T-helper 1 cell treated with Interleukin-12 subunit alpha and Interleukin-12 subunit beta and Interleukin-4 antibody, amounts not matched to agents 30 ng/mL and 1 ng/mL, for 36 hours (primary cell): ENCODE measurements around the gene SNX14. TPM values are rescaled to one million over a fixed set of nuclear protein-coding genes. Genes with fewer than 3 reads are reported as not detected.
"Not testable (repeated sequence)": the region's sequence is repeated elsewhere in the genome, so short reads cannot be mapped to it uniquely, and the experiment has no call there.

ENCODE experiments used
- intact Hi-C: fragments of 100-400 bp; cut with micrococcal nuclease; formaldehyde crosslinking; loops from one replicate; pipeline ENCODE4 v1.15.1; 2024
- total RNA-seq: library from RNA; stranded (reverse); gene quantifications from 2 replicates; pipeline ENCODE4 v1.2.3, GENCODE V29; 2022

SNX14 gene
- total RNA-seq, 1 donor from 2014 or later: 42.7 TPM

DNA sequence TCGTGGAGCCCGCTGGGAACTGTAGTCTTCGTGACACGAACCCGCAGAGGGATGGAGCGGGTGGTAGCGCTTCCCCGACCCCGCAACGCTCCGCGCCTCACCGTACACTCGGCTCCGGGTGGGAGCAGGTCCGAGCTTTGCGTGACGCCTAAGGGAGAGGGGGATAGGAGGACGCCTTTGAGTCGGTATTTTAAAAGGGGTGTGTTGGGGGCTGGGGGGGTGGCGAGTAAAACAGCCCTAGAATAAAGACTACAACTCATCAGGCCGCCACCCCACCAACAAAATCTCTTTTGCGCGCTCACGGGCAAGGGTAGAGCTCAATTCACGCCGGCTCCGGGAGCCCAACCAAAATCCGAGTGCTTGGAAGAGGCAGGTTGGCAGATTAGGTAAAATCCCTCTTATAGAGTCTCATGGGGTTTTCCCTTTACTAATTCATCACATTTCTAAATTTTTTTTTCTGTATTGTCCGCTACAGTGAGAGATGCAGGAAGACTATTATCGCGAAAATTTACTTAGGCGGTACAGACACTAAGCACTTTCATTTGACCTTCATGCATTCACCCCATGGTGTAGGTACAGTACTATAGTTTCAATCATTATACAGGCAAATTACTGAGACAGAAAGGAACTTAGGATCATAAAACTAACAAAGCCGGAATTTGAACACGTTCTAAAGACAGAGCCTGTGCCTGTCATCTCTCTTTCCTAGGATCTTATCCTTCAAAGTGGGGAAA lies 706 bp upstream of the SNX14 start:
- intact Hi-C loops: loop anchor here (1.0 to 5.0 kb wide), 6 partner anchors 15 to 1367 kb away; partner anchors contain the start of genes CEP162 and NT5E

DNA sequence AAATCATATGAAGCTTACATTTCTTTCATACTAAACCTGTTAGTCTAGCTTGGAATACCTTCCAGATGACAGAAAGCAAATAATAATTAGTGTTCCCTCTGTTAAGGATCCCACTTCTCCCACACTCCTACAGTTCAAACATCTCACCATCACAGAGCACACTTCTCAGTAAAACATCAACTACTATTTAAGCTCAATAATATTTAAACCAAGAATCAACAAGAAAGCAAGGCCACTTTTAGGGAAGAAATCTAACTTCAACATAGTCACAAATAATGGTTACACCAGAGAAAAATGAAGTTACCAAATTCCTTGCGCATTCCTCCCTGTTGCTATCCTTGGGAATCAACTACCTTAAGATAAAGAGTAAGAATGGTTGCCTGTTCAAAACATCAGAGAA lies 1.6 kb downstream of the SNX14 start:
- intact Hi-C loops: loop anchor here (5.0 kb wide), 1 partner anchor 1365 kb away; the partner anchor contains the start of gene CEP162

DNA sequence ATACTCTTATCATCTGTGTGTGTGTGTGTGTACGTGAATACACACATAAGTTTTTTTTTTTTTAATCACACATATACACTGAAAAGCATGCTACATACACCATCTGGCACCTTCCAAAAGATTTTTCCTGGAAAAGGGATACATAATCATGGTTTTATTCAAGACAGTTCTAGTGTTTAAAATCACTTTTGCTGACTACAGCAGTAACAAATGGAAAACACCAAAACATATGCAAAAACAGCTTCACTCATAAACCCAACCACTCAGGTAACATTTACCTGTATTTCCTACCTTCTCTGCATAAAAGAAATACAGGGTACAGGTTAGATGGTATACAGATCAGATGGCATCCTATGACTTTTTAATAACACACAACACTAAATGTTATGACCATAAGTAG lies 2.5 kb downstream of the SNX14 start:
- intact Hi-C loops: loop anchor here (5.0 kb wide), 1 partner anchor 1364 kb away; the partner anchor contains the start of gene CEP162

DNA sequence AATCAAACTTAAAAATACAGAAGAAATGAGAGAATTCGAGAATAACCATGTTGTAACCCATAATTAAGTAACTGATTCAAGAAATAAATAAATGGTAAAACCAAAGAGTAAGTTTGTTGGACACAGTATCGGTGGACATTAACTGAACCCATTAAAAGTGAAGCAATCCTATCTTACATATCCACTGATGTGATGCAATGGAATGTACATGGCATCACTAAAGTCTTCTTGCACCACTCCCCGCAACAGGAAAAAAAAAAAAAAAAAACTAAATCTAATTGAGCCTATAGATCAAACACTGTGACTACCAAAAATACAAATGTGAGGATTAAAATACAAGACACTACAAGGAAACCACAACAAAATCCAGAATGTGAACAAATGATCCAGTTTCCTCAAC lies 7.9 kb downstream of the SNX14 start:
- intact Hi-C loops: no loop called here

DNA sequence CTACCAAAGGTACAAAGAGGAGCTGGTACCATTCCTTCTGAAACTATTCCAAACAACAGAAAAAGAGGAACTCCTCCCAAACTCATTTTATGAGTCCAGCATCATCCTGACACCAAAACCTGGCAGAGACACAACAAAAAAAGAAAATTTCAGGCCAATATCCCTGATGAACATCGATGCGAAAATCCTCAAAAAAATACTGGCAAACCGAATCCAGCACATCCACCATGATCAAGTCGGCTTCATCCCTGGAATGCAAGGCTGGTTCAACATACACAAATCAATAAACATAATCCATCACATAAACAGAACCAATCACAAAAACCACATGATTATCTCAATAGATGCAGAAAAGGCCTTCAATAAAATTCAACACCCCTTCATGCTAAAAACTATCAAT lies 10.8 kb downstream of the SNX14 start:
- intact Hi-C loops: not testable (repeated sequence)

DNA sequence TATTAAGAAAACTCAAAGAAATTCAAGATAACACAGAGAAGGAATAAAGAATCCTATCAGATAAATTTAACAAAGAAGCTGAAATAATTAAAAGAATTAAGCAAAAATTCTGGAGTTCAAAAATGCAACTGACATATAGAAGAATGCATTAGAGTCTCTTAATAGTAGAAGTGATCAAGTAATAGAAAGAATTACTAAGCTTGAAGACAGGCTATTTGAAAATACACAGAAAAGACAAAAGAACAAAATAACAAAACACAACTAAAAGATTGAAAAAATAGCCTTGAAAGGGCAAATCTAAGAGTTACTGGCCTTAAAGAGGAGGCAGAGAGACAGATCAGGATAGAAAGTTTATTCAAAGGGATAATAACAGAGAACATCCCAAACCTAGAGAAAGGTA lies 12.1 kb downstream of the SNX14 start:
- intact Hi-C loops: no loop called here

DNA sequence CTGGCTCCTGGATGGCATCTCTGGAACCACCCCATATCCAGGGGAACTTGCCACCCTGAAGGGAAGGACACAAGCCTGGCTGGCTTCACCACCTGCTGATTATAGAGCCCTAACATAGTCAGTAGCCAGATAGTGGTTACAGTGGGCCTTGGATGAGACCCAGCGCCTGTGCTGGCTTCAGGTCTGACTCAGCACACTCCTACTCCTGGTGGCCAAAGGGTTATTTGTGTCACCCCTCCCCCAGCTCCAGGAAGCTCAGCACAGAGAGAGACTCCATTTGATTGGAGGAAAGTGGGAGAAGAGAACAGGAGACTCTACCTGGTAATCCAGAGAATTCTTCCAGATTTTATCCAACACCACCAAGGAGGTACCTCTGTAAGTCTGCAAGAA lies 12.8 kb downstream of the SNX14 start:
- intact Hi-C loops: no loop called here

DNA sequence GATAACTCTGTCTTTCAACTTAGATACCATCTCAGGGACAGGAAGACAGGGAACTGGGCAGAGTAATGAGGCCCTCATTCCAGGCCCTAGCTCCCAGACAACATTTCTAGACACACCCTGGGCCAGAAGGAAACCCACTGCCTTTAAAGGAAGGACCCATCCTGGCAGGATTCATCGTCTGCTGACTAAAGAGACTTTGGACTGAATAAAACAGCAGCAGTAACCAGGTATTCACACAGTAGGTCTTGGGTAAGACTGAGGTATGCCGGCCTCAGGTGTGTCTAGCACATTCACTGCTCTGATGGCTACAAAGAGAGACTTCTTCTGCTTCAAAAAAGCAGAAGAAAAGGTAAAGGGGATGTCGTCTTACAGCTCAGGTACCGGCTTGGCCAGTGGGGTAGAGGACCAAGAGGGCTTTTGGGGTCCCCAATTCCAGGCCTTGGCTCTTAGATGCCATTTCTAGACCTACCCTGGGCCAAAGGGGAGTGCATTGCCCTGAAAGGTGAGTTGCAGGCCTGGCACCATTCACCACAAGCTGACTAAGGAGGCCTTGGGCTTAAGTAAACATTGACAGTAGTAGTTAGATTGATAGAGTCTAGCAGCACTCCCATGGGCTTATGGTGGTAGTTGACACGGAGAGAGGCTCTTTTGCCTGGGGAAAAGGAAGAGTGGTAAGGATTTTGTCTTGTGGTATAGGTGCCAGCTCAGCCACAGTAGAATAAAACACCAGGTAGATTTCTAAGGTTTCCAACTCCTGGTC lies 13.4 kb downstream of the SNX14 start:
- intact Hi-C loops: no loop called here

DNA sequence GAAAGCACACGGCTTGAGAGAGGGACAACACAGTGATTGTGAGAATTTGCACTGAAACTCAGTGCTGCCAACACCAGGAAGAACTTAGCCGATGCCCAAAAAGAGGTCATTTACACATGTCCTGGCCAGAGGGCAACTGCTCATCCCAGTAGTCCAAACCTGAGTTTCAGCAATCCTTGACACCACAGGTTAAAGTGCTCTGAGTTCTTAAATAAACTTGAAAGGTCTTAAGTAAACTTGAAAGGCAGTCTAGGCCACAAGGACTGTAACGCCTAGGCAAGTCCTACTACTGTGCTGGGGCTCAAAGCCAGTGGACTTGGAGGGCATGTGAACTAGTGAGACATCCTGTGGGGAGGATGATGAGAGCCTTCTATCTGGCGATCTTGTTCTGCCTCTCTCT lies 14.1 kb downstream of the SNX14 start:
- intact Hi-C loops: no loop called here

DNA sequence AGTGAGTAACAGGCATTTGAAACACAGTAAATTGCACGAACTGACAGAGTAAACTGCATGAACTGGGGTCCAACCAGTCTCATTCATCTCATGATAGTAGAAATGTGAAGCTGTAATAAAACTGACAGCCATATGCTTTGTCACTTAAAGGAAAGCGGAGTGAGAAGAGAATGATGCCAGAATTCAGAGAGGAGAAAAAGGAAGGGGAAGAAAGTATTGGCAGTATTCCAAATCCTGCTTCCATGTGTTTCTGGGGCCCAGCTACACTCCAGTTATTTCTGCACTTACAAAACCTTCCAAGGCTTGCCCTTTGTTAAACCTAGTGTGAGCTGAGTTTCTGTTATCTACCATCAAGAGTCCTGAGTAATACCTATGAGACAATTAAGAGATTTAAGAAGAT lies 17.2 kb downstream of the SNX14 start:
- intact Hi-C loops: no loop called here

DNA sequence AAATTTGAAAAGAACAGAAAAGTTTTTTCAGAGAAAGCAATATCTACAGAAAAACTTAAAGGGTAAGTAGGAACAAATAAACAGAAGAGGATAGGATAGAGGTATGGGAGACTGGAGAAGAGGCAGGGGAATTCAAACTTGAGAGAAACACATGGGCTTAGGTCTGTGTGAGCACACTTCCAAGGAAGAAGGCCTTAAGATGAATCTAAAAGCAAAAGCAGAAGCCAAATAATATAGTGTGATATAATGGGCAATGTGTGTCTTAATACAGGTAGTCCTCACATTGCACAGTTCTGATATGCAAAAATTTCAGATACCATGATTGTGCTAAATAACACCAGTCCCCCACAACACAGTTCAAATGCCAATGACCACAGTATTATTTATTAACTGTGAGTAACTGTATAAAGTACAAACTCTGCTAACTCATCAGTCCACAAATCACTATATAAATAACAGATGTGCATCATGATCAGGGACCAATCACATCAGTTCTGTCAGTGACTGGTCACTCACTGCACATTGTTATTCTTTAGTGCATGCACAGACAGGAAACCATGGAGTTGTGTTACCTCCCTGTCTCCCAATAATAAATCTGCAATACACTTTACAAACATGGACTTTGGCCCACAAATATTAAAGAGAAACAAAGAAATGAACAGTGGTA lies 18.6 kb downstream of the SNX14 start:
- intact Hi-C loops: no loop called here

DNA sequence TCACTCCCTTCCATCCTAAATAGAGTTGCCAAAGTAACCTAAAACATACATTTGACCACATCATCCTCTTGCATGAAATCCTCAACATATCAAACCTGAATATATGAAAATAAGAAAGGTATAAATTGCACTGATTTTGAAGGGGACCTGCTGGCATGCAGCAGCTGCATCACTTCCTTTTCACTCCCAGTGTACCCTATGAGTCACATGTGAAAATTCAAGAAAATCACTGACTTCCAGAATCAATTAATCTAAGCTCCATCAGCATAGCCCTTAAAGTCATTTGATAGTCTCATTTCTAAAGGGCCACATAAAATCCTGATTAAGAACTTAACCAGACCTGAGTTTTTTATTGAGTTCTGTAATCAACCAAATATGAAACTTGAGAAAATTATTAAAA lies 24.3 kb downstream of the SNX14 start:
- intact Hi-C loops: no loop called here

DNA sequence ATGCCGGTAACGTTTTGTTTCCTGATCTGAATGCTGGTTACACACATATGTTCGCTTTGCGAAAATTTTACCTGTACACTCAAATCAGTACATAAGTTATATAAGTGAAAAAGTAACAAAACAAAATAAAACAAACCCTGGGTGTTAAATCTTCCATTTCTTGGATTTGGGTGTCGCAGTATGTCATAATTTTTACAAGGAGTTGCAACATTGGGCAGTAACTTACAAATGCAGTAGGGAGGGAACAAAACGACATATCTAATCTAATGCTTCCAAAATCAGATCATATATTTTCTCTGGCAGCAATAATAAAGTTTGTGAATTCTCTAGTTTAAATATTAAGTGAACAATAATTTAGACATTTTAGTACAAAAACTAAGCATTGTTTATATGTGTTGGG lies 25.2 kb downstream of the SNX14 start:
- intact Hi-C loops: no loop called here

DNA sequence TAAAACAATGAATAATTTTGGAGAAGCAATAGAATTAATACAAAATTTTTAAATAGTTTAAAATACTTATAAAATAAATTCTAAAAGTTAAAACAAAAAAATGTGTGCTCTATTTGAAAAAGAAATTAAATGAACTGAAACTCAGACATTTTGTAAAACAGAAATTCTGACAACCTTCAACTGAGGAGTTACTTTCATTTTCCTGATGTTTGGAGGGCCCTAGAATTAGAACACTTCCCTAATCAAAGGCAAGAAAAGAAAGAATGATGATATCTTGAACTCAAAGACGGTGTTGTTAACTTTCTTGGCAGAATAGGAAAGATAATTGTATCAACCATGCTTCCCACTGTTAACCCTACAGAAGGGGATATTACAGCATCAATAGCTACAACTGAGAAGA lies 27.9 kb downstream of the SNX14 start:
- intact Hi-C loops: no loop called here

DNA sequence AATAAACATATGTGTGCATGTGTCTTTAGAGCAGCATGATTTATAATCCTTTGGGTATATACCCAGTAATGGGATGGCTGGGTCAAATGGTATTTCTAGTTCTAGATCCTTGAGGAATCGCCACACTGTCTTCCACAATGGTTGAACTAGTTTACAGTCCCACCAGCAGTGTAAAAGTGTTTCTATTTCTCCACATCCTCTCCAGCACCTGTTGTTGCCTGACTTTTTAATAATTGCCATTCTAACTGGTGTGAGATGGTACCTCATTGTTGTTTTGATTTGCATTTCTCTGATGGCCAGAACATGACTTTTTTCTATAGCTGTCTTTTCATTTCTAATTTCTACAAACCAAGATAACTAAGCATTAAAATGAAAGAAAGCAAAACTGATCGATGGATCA lies 29.4 kb downstream of the SNX14 start:
- intact Hi-C loops: not testable (repeated sequence)

DNA sequence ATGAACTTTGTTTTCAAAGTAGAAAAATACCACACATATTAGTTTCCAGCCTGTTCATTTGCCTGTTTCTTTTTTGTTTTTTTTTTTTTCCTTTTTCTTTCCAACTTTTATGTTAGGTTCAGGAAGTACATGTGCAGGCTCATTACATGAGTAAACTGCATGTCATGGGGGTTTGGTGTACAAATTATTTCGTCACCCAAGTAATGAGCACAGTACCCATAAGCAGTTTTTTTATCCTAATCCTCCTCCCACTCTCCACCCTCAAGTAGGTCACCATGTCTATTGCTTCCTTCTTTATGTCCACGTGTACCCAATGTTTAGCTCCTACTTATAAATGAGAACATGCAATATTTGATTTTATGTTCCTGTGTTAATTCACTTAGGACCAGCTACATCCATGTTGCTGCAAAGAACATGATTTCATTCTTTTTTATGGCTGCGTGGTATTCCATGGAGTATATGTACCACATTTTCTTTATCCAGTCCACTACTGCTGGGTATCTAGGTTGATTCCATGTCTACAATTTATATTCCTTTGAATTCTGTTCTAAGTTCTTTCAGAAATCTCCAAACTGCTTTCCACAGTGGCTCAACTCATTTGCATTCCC lies 31.8 kb downstream of the SNX14 start:
- intact Hi-C loops: no loop called here

DNA sequence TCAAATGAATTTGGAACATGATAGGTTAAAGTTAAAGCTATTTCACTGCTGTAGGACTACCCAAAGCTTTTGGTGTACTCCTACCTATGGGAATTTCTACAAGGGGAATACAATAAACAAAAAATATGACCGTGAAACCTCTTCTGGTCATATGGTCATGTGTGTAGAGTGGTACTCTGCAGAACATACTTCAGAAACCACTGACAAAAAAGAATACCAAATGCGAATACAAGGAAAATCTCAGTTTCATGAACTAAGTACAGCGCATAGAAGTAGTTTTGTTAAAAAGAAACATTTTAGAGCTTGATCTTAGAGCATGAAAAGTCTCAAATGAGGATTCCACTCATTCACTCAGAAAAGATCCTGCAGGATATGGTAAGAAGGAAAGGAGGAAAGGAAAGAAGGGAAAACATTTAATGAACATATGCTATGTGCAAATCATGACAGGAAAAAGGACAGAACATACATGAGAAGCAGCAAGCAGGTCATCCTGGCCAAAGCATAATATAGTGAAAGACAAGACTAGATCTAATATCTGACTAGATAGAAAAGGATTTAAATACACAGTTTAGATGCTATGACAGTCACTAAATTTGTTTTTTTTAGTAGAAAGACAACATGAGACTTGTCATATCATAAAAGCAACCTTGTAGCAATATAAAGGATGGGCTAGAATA lies 36.5 kb downstream of the SNX14 start:
- intact Hi-C loops: no loop called here

DNA sequence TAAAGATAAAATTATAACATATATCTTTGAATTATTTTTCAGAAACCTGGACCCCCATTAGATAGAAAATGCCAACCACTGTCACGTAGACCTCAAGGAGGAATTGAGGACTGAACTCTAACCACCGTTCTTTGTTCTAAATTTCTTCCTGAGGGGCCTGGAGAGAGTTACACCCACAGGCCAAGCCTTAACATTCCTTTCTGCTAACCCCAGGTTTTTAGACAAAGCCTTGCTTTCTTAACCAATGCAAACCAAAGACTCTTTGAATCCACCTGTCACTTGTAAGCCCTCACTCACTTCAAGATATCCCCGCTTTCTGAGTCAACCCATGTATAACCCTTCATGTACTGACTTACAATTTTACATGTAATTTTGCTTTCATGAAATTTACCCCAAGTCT lies 41.0 kb downstream of the SNX14 start:
- intact Hi-C loops: no loop called here

DNA sequence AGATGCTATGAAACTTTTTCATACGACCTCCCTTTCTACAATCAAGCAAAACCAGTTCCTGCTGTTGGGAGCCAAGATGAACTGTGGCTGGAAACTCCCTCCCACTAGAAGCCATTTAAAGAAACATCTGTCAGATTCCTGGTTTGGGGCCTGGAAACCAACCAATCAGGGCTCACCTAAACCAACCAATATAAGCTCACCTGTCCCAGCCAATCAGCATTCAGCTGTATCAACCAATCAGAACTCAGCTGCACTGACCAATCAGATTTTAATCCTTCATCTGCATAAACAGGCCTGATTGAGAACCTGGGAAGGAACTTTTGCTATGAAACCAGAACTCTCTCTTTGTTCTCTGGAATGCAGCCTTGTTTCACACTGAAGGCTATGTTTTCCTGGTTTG lies 42.4 kb downstream of the SNX14 start:
- intact Hi-C loops: no loop called here

DNA sequence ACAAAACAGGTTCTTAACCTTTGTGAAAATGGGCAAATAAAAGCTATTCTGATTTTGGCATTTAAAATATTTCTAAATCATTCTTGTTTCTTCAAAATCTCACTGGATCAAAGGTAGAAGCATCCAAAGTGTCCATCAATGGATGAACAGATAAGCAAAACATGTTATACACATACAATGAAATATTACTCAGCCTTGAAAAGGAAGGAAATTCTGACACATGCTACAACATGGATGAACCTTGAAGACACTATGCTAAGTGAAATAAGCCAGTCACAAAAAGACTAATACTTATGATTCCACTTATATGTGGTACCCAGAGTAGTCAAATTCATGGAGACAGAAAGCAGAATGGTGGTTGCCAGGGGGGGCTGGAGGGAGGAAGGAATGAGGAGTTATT lies 45.9 kb downstream of the SNX14 start:
- intact Hi-C loops: no loop called here

DNA sequence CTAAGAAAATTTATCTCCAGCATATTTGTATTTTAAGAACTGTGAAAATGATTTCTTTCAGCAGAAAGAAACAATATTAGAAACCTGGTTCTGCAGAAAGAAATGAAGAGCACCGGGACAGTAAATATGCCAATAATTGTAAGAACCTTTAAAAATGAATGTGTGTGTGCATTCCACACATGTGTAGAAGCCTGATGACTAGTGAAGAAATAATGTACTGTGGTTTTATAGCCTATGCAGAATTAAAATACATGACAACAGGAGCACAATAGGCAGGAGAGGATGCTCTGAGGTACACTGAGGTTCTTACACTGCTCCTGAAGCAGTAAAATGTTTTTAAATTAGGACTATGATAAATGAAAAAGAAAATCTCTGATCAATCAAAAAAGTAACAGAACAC lies 48.9 kb downstream of the SNX14 start:
- intact Hi-C loops: no loop called here
